Effector CD8-positive, alpha-beta T cell (primary cell): Measurements from ENCODE around the gene NANP.
"Not testable (repeated sequence)": the region's sequence is repeated elsewhere in the genome, so short reads cannot be mapped to it uniquely, and the experiment has no call there.

ENCODE experiments used
- DNase-seq: peaks from one replicate; lab custom pipeline; 2025; lab: John Stamatoyannopoulos, UW

NANP gene

DNA sequence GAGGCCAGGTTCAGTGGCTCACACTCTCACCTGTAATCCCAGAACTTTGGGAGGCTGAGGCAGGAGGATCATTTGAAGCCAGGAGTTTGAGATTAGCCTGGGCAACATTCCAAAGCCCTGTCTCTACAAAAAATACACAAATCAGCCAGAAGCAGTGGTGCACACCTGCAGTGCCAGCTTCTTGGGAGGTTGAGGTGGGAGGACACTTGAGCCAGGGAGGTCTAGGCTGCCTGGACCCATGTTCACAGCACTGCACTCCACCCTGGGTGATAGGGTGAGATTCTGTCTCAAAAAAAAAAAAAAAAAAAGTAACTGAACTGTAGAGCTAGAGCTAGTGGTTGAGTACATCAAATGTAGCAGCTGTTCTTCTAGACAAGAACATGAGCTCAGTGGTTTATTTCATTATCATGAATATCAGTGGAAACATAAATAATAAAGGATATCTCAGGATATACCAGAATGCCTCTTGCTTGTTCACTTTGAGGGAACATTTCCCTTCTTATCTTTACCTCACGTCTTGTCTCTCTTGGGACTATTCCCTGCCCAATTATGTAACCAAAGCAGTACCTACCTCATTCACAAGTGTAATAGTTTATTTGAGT is 17.6 kb downstream of the NANP start:
- no peak for DNase-seq

DNA sequence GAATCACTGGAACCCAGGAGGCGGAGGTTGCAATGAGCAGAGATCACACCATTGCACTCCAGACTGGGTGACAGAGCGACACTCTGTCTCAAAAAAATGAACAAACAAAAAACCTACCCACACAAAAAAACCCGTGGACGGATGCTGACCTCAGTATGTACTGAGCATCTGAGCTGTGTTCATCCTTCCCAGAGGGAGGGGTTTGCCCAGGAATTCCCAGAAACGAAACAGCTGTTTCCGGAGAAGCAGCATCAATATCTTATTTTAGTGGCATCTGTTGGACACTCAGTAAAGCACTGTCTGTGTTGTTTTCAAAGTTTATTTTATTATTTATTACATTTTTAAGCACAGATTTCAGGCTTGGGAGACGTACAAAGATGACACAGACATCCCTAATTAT is 18.7 kb downstream of the NANP start:
- no peak for DNase-seq

DNA sequence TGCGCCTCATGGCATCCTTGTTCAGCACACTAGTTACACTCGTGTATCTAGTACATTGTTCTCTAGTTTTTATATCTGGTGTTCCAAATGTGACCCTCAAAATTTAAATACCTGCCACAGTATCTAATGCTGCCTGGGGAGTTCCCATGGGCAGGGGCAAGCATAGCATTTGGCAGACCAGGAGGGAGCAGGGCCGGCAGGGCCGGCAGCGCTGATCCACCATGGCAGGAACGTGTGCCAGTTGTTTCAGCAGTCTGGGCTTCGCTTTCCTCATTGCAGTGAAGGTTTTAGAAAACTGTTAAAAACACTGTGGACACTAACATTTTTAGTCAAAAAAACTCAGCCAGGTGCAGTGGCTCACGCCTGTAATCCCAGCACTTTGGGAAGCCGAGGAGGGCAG is 19.2 kb downstream of the NANP start:
- DNase-seq: no peak

DNA sequence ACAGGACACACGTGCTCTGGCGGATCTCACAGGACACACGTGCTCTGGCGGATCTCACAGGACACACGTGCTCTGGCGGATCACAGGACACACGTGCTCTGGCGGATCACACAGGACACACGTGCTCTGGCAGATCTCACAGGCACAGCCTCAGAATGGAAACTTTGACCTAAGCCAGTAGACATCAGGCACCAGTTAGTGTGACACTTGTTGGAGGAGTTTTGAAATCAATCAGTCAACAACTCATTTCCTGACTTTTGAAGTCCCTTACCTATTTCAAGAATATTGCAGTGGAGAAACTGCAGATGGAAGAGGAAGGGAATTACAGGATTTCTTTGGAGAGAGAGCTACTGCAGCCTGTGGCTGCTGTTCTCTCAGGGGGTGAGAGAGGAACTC is 20.9 kb downstream of the NANP start:
- DNase-seq: not testable (repeated sequence)

DNA sequence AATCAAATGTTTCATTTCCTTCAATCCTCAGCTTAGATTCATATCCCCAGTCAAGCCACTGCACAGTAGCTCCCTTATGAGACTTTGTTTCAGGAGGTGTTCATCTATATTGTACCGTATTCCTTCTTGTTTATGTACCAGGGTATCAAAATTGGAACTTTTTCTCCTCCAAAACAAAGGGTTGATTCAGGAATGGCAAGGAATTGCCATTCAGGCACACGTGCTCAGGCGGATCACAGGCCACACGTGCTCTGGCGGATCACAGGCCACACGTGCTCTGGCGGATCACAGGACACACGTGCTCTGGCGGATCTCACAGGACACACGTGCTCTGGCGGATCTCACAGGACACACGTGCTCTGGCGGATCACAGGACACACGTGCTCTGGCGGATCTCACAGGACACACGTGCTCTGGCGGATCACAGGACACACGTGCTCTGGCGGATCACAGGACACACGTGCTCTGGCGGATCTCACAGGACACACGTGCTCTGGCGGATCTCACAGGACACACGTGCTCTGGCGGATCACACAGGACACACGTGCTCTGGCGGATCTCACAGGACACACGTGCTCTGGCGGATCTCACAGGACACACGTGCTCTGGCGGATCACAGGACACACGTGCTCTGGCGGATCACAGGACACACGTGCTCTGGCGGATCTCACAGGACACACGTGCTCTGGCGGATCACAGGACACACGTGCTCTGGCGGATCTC is 21.5 kb downstream of the NANP start:
- DNase-seq: not testable (repeated sequence)

DNA sequence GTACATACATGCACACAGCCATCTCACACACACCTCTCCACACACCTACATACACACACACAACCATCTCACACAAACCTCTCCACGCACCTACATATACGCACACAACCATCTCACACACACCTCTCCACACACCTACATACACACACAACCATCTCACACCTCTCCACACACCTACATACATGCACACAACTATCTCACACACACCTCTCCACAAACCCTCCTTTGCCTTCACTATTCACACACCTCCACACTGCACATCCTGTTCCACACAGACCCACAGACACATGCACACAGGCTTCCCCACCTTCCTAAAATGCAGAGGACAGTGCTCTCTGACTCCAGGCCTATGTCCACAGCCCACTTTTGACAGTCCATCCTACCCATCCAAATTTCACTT is 22.2 kb downstream of the NANP start:
- no peak for DNase-seq

DNA sequence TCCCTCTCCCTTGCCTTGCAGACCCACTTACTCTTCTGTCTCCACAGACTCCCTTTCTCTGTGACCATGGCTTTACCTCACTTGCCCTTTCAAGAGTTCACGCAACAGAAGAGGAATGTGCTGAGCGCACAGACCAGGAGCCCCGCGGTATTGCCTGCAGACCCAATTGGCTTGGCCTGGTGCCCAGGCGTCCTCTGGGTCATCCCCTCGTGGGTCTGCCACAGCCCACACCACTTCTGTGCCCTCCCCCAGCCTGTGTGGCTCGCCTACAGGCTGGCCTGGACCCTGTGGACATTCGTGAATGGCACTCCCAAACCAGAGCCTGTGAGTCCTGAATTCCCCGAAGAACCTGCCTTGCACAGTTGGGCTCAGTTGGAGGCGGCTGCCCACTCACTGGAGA is 23.2 kb downstream of the NANP start:
- DNase-seq: no peak

DNA sequence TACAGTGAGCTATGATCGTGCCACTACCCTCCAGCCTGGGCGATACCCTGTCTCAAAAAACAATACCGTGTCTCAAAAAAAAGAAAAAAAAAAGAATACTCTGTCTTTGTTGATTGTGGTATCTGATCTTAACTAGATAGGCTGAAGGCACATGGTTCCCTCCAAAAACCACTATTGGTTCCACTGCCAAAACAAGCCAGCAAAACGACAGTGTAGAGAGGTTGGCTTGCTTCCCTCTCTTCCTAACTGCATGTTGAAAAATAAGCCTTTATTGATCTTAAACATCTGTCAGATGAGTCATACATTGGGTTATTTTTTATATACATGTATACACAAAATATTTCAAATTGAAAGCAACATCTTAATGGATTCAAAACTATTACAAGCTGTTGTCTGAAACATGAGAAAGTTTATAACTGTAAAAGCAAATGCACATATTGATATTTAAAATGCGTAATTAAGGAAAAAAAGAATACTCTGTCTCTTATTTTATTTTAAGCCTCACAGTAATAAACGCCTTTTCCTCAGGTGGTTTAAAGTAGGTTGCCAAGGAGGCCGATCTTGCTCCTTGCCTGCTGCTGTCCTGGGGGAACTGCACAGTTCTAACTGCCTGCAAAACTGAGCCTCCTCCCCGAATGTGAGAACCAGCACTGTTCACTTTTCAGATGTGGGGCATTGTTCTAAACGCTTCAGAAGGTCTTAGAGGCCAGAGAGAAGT is 31.5 kb downstream of the NANP start:
- no peak for DNase-seq

DNA sequence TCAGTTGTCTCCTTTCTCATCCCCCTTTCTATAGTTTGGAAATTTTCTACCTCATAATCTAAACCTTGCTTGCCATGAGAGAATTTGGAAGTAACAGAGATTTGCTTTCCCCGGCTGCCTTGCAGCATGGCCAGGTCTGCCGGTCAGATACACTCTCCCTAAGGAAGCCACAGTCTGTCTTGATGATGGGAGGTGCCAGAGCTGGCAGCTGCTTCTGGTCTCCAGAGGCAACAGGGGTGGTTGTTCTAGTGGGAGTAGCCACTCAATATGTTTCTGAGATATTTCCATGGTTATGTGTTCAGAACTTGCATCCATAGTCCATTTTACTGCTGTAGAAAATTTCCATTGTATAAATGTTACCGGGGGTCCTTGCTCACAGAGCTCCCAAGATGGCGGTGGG is 33.0 kb downstream of the NANP start:
- DNase-seq: not testable (repeated sequence)

DNA sequence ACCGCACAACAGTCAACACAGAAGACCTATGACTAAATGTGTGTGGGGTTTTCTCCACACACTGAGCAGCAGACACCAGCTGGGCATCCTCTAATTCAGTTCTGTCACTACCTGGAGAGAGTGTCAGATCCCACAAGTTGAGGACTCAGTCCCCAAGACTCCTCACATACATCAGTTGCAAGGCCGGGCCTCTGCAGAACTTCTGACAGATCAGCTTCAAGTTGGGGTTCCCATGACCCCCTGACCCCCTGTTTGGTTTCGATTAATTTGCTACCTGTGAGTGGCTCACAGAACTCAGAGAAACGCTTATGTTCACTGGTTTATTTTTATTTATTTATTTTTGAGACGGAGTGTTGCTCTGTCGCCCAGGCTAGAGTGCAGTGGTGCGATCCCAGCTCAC is 35.3 kb downstream of the NANP start:
- DNase-seq: no peak

DNA sequence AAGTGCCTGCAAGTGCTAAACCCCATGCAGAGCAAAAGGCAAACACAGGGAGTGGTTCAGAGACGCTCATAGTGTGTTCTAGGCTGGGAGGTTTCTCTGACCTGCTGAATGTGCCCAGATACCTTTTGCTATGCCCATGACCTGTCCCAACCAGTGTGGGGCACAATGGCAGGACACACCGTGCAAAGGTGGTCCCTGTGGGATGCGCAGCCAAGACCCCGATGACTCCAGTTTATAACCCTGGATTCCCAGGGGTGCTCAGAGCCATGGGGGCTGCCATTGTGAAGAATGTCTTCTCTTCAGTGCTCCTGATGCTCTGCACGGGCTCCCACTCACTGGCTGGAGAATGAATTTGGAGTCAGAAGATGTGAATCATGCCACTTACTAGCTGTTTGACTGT is 36.3 kb downstream of the NANP start:
- no peak for DNase-seq

DNA sequence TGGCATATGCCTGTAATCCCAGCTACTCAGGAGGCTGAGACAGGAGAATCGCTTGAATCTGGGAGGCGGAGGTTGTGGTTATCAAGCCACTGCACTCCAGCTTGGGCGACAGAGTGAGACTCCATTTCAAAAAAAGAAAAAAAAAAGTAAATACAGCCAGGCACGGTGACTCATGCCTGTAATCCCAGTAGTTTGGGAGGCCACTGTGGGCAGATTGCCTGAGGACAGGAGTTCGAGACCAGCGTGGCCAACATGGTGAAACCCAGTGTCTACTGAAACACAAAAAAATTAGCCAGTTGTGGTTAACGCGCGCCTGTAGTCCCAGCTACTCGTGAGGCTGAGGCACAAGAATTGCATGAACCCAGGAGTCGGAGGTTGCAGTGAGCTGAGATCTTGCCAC is 36.9 kb downstream of the NANP start:
- no peak for DNase-seq

DNA sequence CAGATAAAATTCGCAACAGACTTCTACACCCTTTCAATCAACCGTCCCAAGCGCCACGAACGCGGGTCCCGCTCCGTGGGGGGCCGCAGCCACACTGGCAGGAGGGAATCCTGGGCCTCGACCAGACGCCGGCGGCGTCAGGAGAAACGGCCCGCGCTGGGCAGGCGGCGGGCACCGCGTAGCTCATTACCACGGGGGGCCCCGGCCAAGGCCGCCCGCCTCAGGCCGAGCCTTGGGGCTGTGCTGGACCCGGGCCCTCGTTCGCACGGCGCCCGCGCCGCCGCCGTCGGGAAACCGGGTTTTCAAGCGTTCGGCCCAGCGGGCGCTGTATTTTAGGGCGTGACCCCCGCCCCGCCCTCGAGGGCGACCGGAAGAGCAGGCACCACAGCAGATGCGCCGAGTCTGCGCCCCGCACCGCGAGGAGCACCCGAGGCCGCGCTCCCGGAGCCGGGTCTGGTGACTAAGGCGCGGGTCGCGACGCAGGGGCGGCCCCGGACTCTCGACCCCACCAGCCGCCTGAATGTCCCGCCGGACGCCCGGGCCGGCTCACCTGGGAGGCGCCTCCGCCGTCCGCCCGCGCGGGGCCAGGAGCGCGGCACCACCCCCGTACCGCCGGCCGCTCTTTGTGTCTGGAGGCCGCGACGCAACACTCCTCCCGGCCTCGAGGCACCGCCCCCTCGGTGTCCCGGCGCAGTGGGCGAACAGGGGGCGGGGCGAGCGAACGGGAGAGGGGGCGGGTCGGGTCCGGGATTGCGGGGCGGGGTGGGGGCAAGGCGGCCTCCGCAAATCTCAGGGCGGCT is 38.7 kb downstream of the NANP start, which contains the start of gene NINL:
Gene NINL (minus strand): TSS at position 627 of the 800 bp plus-strand sequence. CDS start 58,944 bp downstream, outside the sequence.
- peak; percentile 22 for DNase-seq

DNA sequence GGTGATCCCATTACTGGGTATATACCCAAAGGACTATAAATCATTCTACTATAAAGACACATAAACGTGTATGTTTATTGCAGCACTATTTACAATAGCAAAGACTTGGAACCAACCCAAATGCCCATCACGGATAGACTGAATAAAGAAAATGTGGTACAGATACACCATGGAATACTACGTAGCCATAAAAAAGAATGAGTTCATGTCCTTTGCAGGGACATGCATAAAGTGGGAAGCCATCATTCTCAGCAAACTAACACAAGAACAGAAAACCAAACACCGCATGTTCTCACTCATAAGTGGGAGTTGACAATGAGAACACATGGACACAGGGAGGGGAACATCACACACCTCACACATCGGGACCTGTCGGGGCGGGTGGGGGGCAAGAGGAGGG is 40.2 kb downstream of the NANP start:
- DNase-seq: not testable (repeated sequence)

DNA sequence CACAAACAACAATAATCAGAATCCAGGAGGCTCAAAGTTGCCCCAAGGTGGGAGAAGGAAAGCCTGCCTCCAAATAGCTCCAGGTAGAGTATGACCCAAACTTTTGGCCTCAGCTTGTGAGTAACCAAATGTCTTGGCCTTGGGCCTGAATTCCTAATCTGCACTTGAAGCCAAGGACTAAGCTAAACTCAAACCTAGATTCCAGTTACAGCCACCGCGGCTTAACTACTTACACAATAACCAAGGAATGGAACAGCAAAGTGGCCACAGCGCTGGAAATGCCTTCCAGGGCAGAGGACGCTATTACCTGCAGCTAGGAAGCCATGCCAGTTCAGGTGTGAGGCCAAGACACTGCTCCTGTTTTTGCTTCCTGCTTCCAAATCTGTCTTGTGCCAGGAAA is 43.1 kb downstream of the NANP start:
- DNase-seq: no peak

DNA sequence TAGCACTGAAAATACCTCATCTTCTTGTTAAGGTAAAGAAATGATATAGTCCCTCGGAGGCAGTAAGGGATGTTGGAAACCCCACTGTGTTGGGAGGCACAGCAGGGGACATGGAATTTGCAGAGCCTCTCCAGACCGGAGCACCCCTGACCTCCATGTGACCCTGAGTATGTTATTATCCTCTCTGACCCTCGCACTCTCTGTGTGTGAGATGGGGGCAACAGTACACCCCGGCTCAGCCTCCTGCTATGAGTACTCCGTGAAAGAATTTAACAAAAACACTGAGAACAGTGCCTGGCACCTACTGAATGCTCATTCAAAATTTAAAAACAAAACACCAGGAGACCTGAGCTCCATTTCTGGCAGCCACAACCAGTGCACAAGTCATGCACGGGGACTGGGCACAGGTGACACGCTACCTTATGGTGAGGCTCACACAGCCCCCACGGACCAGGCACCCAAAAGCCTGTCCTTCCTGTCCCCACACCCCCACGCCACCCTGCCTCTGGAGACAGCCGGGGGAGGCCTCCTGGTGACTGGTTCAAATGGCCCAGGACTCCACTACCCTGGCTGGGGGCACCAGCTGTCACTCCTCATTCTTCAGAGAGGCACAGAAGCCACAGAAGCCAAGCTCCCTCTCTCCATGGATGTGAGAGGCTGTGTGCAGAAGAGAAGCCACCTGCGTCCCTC is 44.6 kb downstream of the NANP start:
- no peak for DNase-seq

DNA sequence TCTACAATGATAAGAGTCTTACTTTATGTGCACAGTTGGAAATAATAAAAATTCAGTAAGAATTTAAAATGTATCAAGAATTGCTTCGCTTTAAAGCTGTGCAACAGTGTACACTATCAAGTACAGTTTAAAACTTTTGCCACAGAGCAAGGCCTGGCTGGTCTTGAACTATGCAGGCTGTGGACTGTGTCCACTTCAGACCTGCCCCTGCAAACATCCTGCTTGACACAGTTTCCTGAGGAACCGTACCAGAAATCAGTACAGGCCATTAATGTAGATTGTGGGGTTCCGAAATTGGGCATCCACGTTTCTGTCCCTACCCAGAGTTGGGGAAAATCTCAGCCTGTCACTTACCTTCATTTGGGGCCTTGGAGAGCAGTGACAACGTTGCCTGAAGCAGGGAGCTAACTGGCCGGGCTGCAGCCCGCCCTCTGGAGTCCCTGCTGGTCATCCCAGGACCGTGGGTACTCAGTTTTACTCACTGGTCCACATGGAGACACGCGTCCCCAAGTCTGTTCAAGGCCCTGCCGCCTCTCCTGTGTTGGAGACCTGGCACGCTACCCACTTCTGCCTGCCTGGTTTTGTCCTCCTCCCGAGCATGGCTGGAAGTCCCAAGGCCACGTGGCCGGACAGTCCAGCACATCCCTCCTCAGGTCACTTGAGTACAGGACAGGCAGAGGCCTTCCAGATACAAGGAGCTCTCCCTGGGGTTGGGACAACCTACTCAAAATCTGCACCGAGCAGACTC is 46.9 kb downstream of the NANP start:
- no peak for DNase-seq

DNA sequence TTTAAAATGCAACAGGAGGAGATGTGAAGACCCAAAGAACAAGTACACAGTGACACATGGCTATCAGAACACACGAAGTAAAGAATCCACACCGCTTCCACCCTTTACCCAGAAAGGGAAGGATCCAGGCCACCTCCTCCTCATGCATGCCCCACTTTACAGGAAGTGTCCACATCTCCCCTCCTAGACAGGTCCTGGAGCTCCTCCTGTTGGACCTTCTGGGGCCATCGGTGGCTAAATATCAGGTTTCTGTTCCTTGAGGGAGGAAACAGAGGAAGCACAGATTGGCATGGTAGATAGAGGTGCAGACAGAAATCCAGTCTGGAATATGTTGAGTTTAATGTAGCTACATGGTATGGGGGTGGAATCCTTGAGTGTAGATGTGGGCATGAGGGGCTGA is 49.4 kb downstream of the NANP start:
- no peak for DNase-seq

DNA sequence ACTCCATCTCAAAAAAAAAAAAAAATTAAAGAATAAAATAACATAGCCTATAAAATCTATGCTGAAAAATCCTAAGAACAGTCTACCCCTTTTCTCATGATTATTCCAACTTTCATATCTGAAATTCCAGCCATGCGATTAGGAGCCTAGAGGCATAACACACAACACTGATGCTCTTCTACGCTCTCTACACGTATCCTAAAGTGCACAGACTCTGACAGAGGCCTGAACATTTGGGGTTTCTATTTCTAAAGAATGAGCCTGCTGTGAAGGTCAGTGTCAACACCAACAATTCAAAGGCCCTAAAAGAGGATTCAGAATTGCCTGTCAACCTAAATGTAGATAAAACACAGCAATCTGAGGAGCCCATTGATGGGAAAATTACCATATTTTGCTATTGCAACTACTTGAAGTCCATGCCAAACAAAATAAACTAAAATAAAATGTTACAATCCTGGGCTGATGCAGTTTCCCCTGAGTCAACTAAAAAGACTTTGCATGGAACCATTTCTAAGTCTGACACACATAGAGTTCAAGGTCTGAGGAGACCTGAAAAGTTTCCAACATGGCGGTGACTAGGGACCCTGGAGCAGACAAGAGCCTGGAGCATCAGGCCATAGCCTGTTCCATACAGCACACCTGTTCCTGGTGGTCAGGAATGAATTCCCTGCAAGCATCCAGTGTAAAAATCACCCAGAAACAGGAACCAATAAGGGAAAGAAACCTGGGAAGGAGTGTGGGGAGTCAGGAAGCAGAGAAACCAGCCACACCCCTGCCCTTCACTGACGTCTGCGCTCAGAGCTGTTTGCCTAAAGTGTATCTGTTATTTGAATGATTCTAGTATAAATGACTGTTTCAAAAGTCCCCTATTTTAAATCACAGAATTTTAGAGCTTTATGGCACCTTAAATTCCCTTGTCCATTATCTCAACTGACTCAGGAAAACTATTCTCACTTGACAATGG is 50.2 kb downstream of the NANP start:
- DNase-seq: no peak

DNA sequence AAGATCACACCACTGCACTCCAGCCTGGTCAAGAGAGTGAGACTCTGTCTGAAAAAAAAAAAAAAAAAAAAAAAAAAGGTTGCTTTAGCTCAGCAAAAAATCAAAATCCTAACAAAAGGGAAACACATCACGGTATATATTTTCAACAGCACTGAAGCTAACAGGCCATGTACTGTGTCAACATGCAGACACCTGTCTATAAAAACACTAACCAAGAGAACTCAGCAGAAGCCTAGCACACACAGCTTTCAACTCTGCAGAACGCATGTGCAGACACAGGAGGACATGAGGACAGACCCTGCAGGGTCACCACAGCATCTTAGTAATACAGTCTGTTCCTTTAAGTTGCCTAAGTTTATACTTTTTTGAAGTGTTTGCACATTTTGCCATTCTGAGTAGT is 52.0 kb downstream of the NANP start:
- DNase-seq: no peak
